HG02571 (cell line): ENCODE measurements around the gene ZDHHC8.

Experiments used
- ATAC-seq: cut with Tn5 transposase; IDR thresholded peaks from one replicate; pipeline ENCODE4 v1.9.1; 2021; ENCODE audit warnings: mild to moderate bottlenecking, moderate library complexity; ENCODE audit not compliant: unreplicated experiment

Gene ZDHHC8

DNA sequence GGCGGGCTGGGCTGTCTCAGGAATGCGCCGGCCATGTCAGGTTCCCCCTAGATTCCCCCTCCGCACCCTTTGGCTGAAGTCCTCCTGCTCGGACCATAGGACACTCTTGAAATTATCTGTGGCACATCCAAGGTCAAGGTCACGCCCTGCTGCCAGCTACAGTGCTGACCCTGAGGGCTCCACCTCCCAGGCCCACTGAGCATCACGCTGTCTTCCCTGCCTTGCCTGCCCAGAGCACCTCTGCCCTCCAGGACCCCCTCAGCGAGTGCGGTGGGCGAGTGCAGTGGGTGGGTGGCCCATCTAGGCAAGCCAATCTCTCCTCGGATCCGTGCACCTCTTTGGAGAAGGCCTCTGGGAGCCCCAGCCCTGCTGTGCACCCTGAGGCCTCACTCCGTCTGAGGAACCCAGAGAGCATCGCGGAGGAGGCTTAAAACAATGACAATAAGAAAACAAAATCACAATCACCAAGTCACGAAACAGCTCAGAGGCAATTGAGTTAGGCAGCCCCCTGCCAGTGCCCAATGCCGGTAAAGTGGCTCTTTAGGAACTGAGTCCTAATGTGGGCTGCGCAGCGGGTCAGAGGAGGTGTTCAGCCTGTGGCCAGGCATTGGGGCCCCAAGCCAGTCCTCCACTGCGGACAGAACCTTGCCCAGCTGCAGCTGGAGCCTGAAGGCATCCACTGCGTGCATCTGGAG, 45.8 kb downstream of the ZDHHC8 start:
- no peak for ATAC-seq

GRCh38 chr22:20178075-20178914, 46.7 kb downstream of the ZDHHC8 start:
- no peak for ATAC-seq

DNA sequence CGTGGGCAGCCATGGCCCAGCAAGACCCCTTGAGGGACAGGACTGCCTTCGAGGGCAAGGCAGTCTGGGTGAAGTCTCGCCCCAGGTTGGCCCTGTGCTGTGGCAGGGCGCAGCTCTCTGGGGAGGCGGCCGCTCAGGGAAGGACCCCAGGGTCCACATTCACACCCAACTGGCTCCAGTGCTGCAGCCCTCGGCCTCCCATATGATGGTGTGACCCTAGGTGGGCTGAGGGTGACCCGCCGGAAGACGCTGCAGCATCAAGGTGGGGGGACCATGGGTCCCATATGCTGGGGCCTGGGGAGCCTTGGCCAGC, 47.3 kb downstream of the ZDHHC8 start:
- ATAC-seq = no peak

- ATAC-seq = no peak
These were observed 48.0 kb downstream of the ZDHHC8 start for GRCh38 chr22:20179455-20180244.

DNA sequence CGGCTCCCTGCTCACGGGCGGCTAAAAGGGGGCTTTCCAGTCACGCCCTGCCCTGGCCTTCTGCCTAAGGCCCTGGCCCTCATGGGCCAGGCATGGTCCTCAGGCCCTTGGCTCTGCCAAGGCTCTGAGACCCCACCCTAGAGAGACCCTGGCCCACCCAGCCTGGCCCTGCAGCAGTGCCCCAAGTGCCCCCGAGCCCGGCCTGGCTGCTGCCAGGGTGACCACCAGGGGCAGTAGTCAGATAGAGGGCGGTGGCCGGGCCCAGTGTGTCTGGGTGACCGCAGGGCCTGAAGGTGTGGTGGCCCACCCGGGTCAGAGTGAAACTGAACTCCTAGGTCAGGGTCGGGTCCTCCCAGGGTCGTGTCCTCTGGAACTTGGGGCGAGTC, 48.6 kb downstream of the ZDHHC8 start:
- no peak for ATAC-seq

DNA sequence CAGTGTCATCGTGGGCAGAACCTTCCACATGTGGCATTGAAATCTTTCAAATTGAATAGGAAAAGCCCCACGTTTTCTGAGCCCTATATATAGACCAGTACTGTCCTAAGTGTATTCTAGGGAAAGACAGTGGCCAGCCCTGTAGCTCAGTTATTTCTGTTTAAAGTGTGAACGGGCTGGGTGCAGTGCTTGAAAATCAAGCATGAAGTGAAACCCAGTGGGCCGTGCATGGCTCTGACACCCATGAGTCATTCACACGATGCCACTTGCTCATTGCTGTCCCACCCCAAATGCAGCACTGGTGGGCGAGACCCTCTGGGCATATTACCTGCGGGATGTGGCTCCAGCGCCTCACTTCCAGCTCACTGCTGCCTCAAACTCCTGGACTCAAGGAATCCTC, 49.0 kb downstream of the ZDHHC8 start:
- no peak for ATAC-seq

GRCh38 chr22:20181194-20181883, 49.7 kb downstream of the ZDHHC8 start:
- ATAC-seq = no peak

GRCh38 chr22:20181884-20182236, 50.3 kb downstream of the ZDHHC8 start:
- no peak for ATAC-seq

DNA sequence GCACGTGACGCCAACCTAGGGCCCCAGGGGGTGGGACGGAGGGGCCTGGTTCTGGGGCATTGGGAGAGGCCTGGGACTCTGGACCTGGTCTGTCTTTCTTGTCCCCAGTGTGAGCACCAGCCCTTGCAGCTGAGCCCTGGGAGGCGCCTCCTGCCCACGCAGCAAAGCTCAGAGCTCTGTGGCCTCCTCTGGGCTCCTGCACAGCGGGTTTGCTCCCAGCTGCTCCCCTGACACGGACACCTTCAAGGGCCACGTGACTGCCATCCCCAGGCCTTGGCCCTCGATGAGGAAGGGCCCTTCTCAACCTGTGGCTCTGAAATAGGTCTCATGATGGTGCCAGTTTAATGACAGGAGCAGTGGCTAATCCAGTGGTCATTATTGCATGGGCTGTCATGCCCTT, 50.8 kb downstream of the ZDHHC8 start:
- no peak for ATAC-seq

- ATAC-seq = no peak
These were observed 51.5 kb downstream of the ZDHHC8 start for GRCh38 chr22:20183101-20183500.

DNA sequence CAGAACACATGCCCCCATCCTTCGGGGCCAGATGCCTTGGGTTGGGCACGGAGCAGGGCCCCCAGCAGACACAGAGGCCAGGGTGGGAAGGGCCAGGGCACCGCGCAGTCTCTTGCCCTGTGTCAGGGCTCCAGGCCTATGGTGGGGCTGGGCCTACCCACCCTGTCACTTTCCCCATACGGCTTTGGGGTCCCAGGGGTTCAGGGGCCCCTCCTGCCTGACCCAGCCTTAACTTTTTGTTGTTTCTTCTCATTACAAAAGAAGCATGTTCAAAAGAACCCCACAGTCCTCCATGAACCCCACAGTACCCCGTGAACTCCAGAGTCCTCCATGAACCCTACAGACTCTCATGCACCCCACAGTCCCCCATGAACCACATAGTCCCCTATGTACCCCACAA, 52.2 kb downstream of the ZDHHC8 start:
- ATAC-seq = no peak

- ATAC-seq = no peak
These were observed 53.0 kb downstream of the ZDHHC8 start for GRCh38 chr22:20184501-20185165.

DNA sequence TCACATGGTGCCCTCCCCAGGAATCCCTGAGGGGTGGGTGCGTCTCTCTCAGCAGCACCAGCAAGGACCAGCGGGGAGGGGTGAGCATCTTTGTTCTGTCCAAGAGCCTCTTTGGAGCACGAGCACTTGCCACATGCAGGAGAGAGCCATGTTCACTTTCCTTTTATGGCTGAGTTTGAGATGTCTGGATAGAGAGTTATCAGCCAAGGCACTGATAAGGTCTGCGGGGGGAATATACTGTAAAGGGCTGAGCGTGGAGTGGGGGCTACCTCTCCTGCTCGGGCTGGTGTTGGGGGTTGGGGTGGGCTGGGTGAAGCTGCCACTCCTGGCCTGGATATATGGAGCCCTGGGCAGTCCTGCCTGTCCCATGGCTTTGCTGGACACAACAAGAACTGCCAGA, 54.1 kb downstream of the ZDHHC8 start:
- no peak for ATAC-seq

DNA sequence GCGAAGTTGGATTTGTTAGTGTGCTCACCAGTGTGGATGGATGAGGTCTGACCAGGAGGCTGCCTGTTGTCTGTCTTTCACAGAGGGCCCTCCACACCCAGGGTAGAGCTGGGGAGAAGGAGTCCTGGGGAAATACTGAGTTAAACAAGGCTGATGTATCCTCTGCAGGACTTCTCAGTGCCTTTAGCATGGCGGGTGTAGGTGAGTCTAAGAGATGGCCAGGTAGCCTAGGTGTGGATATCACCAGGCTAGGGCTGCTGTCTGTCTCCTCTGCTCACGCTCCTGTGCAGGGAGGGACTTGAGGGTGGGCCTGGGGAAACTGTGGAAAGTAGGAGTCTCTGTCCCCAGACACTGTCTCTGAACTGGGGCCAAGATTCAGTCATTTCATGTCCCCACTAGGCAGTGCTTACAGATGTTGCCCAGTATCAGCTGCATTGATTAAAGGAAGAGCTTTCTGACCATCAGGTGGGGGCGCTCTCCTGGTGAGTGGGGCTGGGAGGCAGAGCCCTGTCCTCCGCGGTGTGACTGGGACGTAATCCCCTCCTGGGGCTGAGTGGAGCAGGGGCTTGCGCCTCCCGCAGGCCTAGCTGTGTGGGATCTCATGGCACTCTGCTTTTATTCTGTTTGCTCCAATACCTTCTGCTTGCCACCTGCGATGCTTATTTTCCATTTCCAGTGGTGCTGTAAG, 54.7 kb downstream of the ZDHHC8 start:
- no peak for ATAC-seq

DNA sequence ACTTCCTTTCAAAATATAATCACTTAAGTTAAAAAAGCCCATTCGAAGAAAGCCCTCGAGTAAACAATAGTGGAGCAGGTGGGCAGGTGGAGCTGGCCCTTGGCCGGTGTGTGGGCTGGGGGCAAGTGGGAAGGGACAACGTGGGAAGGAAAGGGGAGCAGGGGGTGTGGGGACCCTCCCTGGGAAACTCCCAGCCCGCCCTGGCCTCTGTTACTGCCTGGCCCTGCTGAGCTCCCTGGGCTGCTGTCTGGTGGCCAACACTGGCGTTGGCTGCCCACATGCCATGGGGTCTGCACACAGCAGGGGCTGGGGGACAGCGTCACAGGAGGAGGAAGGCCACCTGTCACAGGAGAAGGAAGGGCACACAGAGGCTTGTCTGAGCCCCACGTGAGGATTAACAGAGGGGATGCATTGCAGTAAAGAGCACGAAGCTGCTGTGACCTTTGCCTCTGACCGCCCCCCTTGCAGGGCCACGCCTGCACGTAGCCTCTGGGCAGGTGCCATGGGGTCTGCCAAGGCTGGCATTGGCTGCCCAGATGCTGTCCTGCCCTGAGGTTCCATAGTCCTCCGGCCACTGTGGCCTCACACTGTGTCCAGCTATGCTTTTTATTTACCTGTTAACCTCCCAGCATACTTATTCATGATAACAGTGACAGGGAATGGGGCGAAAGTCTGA, 55.4 kb downstream of the ZDHHC8 start:
- no peak for ATAC-seq

GRCh38 chr22:20187777-20188566, 56.4 kb downstream of the ZDHHC8 start:
- ATAC-seq = no peak

DNA sequence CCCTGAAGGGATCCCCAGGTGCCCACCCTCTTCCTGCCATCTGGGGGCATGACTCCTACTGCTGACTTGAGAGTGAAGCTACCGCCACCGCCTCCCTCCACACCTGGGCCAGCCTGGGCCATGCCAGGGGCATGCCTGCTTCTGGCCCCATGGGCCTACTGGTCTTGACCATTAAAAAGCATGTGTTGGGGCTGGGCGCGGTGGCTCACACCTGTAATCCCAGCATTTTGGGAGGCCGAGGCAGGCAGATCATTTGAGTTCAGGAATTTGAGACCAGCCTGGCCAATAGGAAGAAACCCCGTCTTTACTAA, 56.9 kb downstream of the ZDHHC8 start:
- ATAC-seq = no peak

DNA sequence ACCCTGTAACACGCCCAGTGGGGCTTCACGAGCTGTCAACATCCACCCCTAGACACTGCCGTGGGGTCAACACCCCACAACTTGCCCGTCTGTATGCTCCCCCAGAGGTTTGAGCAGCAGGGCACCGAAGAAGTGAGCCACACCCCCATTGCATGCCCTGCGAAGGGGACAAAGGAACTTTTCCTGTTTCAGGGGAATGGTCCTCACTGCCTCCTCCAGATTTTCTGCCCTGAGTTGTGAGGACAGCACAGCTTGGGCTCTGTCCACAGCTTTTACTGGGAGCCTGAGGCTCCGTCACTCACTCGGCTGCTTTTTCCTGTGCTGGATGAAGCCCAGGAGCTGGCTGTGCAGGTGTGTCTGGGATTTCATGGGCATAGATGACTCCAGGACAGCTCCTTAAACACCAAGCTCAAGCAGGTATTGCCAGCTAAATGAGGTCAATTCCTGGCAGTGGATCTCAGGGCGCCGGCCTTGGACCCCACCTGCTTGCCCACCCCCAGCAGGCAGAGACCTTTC, 59.5 kb downstream of the ZDHHC8 start:
- ATAC-seq = no peak

DNA sequence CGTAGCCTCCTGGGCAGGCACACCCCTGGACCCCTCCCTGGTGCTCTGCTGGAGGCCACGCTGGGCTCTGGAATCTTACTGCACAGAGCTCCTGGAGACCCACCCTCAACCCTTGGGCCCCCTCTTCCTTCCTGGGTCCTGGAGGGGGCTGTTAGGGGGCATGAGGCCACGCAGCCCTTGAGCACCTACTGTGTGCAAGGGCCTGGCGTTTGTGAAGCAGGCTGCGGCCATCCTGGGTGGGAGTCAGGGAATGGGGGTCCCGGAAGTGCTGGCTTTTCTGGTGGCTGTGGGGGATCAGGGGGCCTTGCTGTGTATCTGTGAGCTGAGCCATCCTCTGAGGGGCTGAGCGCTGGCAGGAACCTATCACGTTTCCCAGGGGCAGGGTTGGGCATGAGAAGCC, 60.2 kb downstream of the ZDHHC8 start:
- ATAC-seq = no peak
